ENCODE data around the gene CD63. TPM values are rescaled to one million over a fixed set of nuclear protein-coding genes. Genes with fewer than 3 reads are reported as not detected.

The CD63 gene
- total RNA-seq, 1 experiment from 2014 or later, result 581 TPM

- H3K4me1 Mint-ChIP-seq, result peaks cover 46 to 48% of the 10 kb centered on the region in 2 experiments
- Histone ChIP-seq H3K27me3 (ENCODE audit: insufficient read depth, low read length) (no peaks in the 10 kb centered on the region), H4K8ac (replicated peaks; ENCODE audit: insufficient read length, low read depth, low read length) (no peak overlapping the region), H3K4me1 (ENCODE audit: insufficient read depth, low read length) (peaks cover 4% of the 10 kb centered on the region; the same call in 1 of the 2 replicates), H2BK120ac (ENCODE audit: low read depth, low read length, poor library complexity, severe bottlenecking) (no peak overlapping the region), H3K56ac (ENCODE audit: insufficient read length, low read depth, low read length) (no peak overlapping the region), H2BK12ac (ENCODE audit: insufficient read length, low read depth, low read length) (no peak overlapping the region), H3K4me2 (ENCODE audit: insufficient read depth, insufficient read length, low read length) (peak overlapping the region; percentile 83), H4K20me1 (ENCODE audit: control insufficient read depth, insufficient read depth, insufficient read length) (no peaks in the 10 kb centered on the region), H2BK20ac (ENCODE audit: low read depth, low read length, poor library complexity, severe bottlenecking) (no peak overlapping the region), H3K27ac (ENCODE audit: insufficient read length, low read depth, low read length) (no peak overlapping the region), H3K9ac (ENCODE audit: extremely low read depth, insufficient read length, low read length) (no peak overlapping the region), H3K18ac (ENCODE audit: insufficient read length, low read depth, low read length) (no peak overlapping the region), H3K79me1 (ENCODE audit: insufficient read depth, low read depth, low read length, poor library complexity, severe bottlenecking) (no peaks in the 10 kb centered on the region), H3K79me2 (ENCODE audit: insufficient read depth, low read length) (peaks cover 6% of the 10 kb centered on the region; the same call in 1 of the 2 replicates), H3K23me2 (ENCODE audit: insufficient read length, low read depth, low read length, poor library complexity, severe bottlenecking) (peaks cover 36% of the 10 kb centered on the region), H3T11ph (ENCODE audit: low read length) (no peak overlapping the region), H2BK5ac (ENCODE audit: insufficient read length, low read length) (no peak overlapping the region), H2AK5ac (ENCODE audit: insufficient read length, low read length) (no peak overlapping the region), H3K23ac (ENCODE audit: insufficient read length, low read depth, low read length) (no peak overlapping the region), H3K4ac (ENCODE audit: low read depth, low read length) (no peak overlapping the region), H4K5ac (ENCODE audit: insufficient read length, low read depth, low read length) (no peak overlapping the region), H2BK15ac (ENCODE audit: low read depth, low read length) (no peak overlapping the region), H3K9me3 (ENCODE audit: control insufficient read depth, low read depth, low read length) (no peaks in the 10 kb centered on the region), H4K91ac (ENCODE audit: insufficient read length, low read depth, low read length) (no peak overlapping the region), H3K14ac (ENCODE audit: insufficient read depth, low read length) (no peak overlapping the region), H2AFZ (ENCODE audit: low read length) (no peak overlapping the region)
- H3K27ac Mint-ChIP-seq, result peak overlapping the region; percentile 74 to 87 (median 76); a peak in 5 of 7 replicates
- no CpG with 5 or more reads among the region's 3 CpGs for WGBS (ENCODE audit: extremely low coverage, insufficient read length, low lambda C conversion rate)
- peaks cover 0 to 3% (median 1%) of the 10 kb centered on the region in 3 experiments; a peak in 3 of 7 replicates for H3K36me3 Mint-ChIP-seq (ENCODE audit: insufficient read depth in 1 of 3, low read depth in 3 of 3)
- no peaks in the 10 kb centered on the region for H3K9me3 Mint-ChIP-seq
- peaks cover 8% of the 10 kb centered on the region for H3K27me3 Mint-ChIP-seq (ENCODE audit: low read depth)
- no peak for TF ChIP-seq CTCF (conservative IDR thresholded peaks at IDR 0.05)
- peak overlapping the region; percentile 69 to 90 for H3K4me3 Mint-ChIP-seq
- no peak for DNase-seq
Observed at GRCh38 chr12:55741931-55742680, 13.3 kb upstream of the CD63 start.

Data from H9 (cell line).